GM18868 (cell line): ENCODE measurements around the gene KCNH2.
"Not testable (repeated sequence)": the region's sequence is repeated elsewhere in the genome, so short reads cannot be mapped to it uniquely, and the experiment has no call there.

ENCODE experiments used
- ATAC-seq: cut with Tn5 transposase; IDR thresholded peaks from one replicate; pipeline ENCODE4 v1.9.1; 2021; ENCODE audit warnings: mild to moderate bottlenecking, moderate library complexity; ENCODE audit not compliant: unreplicated experiment

The KCNH2 gene

DNA sequence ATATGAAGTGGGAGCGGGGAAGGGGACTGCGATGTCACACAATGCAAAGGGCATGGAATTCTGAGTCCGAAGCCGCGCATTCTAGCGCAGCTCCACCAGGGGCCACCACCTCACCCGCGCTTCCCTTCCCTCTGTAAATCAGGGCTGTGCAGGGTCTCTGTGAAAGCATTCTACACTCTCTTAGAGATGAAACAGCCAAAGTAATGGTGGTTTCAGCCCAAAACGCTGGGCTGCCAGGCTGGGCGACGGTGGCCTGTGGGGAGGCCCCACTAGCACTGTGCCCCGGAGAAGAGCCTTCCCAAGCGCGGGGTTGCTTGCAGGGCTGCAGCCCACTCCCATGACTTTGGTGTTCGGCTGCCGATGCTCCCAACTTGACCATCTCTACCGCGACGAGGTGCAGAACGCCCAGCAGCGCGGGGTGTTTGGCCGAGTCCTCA lies 34.8 kb upstream of the KCNH2 start:
- ATAC-seq: no peak

GRCh38 chr7:151012031-151012692 lies 34.0 kb upstream of the KCNH2 start:
- no peak for ATAC-seq

DNA sequence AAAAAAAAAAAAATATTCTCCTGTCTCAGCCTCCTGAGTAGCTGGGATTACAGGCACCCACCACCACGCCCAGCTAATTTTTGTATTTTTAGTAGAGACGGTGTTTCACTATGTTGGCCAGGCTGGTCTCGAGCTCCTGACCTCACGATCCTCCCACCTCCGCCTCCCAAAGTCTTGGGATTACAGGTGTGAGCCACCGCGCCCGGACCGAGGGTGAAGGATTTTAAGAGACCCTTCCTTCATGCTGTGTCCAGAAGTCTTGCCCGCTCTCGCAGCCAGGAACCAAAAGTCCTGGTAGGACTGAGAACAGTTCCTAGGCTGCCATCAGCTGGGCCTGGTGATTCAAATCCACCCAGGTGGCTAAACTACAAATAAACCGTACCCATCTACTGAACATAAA lies 33.5 kb upstream of the KCNH2 start:
- ATAC-seq: not testable (repeated sequence)

GRCh38 chr7:151011097-151011409 lies 32.9 kb upstream of the KCNH2 start:
- no peak for ATAC-seq

DNA sequence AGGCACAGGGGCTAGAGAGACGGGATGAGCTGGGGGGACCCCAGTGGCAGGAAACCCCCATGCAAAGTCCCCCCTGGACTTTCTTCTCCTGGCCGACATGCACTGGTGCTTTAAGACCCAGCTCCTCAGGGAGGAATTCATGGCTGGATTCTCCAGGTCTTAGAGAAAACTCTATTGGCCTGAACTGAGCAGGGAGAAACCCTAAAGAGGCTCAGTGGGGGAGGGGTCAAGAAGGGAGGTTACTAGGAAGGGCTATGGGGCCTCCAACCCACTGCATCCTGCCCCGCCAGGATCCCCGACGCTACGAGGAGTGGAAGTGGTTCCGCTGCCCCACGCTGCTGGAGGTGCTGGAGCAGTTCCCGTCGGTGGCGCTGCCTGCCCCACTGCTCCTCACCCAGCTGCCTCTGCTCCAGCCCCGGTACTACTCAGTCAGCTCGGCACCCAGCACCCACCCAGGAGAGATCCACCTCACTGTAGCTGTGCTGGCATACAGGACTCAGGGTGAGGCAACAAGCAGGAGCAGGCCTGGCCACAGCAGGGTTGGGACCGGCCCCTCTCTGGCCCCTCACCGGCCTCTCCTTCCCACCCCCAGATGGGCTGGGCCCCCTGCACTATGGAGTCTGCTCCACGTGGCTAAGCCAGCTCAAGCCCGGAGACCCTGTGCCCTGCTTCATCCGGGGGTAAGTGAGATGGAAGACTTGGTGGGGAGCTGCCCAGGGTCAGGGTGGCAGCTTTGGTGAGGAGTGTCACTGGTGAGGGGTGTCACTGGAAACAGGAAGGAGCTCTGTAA lies 32.4 kb upstream of the KCNH2 start:
- ATAC-seq: no peak

GRCh38 chr7:151010037-151010306 lies 31.9 kb upstream of the KCNH2 start:
- ATAC-seq: no peak

DNA sequence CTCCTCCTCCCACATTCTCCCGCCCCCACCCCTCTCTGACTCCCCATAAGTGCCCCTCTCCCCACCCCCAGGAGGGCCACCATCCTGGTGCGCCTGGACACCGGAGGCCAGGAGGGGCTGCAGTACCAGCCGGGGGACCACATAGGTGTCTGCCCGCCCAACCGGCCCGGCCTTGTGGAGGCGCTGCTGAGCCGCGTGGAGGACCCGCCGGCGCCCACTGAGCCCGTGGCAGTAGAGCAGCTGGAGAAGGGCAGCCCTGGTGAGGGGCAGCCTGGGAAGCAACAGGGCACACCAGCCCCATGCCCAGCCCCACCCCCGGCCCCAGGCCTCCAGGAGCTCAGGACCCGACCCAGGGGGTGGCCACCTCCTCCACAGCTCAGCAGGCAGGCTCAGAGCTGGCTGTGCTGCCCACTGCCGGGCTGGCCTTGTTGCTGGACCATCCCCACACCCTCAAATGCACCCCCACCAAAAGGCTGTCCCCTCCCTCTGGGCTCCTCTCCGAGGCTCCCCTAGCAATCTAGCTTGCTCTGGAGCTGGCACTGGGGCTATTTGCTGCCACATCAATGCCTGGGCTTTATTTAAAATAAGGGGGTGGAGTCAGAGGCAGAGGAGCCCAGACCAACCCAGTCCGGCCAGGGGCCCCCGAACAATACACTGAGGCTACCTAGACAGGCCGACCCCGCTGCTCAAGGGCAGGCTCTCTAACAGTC lies 31.4 kb upstream of the KCNH2 start:
- no peak for ATAC-seq

GRCh38 chr7:151008511-151009323 lies 30.6 kb upstream of the KCNH2 start:
- peak; percentile 67 for ATAC-seq

- no peak for ATAC-seq
Observed at GRCh38 chr7:151008143-151008510, 30.0 kb upstream of the KCNH2 start.

DNA sequence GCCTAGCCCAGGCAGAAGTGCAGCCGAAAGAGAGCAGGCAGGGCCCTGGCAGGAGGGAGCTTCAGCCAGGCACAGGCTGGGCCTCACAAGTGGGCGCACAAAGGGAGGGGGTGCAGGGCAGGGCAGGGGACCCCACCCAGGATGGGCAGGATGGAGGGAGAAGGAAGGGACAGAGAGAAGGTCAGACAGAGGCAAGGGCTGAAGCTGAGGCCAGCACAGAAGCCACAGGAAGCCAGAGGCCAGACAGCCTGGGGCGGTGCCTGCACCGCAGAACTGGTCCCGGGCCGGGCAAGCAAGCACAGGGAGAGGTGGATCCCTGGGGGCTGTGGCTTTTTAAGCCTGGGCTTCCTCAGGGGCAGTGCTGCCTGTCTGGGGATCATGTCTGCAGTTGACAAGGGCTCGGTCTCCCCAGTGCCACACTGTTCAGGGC lies 29.4 kb upstream of the KCNH2 start:
- ATAC-seq: no peak

GRCh38 chr7:151006590-151007300 lies 28.6 kb upstream of the KCNH2 start:
- ATAC-seq: no peak

GRCh38 chr7:151005566-151005965 lies 27.4 kb upstream of the KCNH2 start:
- ATAC-seq: no peak

GRCh38 chr7:151003572-151003971 lies 25.5 kb upstream of the KCNH2 start:
- ATAC-seq: no peak

- no peak for ATAC-seq
Observed at GRCh38 chr7:151001546-151001945, 23.4 kb upstream of the KCNH2 start.

DNA sequence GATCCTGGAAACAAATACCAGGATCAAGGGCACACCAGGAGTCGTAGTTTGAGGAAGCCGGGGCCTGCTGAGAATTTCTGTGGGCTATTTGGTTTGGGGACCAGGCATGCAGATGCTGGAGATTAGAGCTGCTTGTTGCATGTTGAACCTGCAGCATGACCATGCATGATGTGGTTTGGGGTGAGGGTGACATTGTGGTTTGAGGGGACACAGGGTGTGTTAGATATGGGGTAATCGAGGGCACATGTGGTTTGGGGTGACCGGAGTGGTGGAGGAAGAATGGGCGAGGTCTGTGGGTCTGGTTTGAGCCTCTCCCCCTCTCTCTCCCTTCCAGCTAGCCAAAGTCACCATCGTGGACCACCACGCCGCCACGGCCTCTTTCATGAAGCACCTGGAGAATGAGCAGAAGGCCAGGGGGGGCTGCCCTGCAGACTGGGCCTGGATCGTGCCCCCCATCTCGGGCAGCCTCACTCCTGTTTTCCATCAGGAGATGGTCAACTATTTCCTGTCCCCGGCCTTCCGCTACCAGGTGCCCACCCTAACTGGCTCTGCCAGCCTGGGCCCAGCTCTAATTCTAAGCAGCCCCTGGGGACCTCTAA lies 22.9 kb upstream of the KCNH2 start:
- ATAC-seq: no peak

GRCh38 chr7:150999497-151000230 lies 21.5 kb upstream of the KCNH2 start:
- ATAC-seq: no peak

GRCh38 chr7:150999001-150999400 lies 20.9 kb upstream of the KCNH2 start:
- no peak for ATAC-seq

GRCh38 chr7:150998341-150998740 lies 20.2 kb upstream of the KCNH2 start:
- ATAC-seq: no peak

GRCh38 chr7:150997817-150998216 lies 19.7 kb upstream of the KCNH2 start:
- no peak for ATAC-seq

DNA sequence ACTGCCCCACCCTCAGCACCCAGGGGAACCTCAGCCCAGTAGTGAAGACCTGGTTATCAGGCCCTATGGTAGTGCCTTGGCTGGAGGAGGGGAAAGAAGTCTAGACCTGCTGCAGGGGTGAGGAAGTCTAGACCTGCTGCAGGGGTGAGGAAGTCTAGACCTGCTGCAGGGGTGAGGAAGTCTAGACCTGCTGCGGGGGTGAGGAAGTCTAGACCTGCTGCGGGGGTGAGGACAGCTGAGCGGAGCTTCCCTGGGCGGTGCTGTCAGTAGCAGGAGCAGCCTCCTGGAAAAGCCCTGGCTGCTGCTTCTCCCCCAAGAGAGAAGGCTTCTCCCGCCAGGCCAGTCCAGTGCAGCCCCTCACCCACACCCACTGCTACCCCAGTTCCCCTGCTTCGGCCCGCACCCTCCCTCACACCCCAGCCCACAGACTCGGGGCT lies 19.0 kb upstream of the KCNH2 start:
- ATAC-seq: no peak
